Activated gamma-delta T cell (primary cell): ENCODE results near the gene MAVS.
"Not testable (repeated sequence)": the region's sequence is repeated elsewhere in the genome, so short reads cannot be mapped to it uniquely, and the experiment has no call there.

Experiments used
- DNase-seq: peaks from one replicate; lab custom pipeline; 2025; lab: John Stamatoyannopoulos, UW

Gene MAVS

DNA sequence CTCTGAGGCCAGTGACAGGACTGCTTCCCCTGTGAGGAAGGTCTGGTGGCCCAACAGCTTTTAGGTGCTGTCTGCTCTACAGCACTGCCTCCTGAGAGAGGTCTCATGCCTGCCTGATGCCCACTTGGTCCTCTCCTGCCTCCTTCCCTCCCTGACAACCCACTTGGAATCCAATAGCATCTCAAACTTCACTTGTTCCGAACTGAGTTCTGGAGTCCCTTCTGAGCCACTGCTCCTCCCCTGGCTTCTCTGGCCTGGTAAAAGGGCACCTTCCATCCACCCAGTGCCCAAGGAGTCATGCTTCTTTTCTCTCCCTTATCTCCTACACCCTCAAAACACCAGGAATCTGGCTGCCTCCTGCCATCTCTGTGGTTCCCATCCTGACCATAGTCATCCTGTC, 1.9 kb downstream of the MAVS start:
- no peak for DNase-seq

- DNase-seq = no peak
These were observed 7.8 kb downstream of the MAVS start for GRCh38 chr20:3854462-3854871.

DNA sequence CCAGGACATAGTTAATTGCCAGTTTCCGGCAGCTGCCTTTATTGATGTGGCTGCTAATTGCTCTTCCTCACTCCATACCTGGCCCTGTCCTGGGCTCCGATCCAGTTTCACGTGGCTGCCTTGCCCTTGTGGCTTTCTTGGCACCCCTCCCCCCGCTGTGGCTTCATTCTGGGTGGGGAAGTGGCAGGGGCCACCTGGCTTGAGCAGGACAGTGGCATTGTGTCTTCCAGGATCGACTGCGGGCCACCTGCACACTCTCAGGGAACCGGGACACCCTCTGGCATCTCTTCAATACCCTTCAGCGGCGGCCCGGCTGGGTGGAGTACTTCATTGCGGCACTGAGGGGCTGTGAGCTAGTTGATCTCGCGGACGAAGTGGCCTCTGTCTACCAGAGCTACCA, 10.8 kb downstream of the MAVS start:
- no peak for DNase-seq

- no peak for DNase-seq
These were observed 12.1 kb downstream of the MAVS start for GRCh38 chr20:3858689-3859088.

DNA sequence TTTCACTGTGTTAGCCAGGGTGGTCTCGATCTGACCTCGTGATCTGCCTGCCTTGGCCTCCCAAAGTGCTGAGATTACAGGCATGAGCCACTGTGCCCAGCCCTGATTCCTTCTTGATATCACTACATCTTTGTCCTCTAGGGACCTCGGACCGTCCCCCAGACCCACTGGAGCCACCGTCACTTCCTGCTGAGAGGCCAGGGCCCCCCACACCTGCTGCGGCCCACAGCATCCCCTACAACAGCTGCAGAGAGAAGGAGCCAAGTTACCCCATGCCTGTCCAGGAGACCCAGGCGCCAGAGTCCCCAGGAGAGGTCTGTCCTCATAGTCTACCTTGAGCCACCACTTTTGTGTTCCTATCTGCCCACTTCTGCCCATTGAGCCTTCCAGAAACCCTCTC, 14.6 kb downstream of the MAVS start:
- DNase-seq = no peak

DNA sequence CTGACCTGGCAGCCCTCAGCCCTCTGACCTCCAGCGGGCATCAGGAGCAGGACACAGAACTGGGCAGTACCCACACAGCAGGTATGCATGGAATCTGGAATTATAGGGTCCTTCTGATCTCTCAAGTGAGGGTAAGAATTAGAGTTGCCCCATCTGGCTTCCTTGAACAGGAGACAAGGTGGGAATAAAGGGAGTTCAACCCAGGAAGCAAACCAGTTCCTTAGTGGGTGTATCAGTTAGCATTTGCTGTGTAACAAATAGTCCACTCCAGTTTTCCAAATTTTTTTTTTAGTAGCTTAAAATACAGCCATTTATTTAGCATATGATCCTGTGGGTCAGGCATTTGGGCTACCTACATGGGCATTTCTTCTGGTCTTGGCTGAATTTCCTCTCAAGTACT, 15.7 kb downstream of the MAVS start:
- DNase-seq = no peak

- DNase-seq = no peak
These were observed 16.7 kb downstream of the MAVS start for GRCh38 chr20:3863317-3863716.

DNA sequence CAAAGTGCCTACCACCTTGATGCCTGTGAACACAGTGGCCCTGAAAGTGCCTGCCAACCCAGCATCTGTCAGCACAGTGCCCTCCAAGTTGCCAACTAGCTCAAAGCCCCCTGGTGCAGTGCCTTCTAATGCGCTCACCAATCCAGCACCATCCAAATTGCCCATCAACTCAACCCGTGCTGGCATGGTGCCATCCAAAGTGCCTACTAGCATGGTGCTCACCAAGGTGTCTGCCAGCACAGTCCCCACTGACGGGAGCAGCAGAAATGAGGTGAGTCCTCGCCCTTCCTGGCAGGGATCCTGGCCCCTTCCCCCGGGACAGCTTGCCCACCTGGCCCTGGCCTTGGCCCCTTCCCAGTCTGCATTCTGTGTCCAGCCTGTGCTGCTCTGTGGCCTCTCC, 17.9 kb downstream of the MAVS start:
- no peak for DNase-seq

GRCh38 chr20:3865152-3865886, 18.7 kb downstream of the MAVS start:
- no peak for DNase-seq

DNA sequence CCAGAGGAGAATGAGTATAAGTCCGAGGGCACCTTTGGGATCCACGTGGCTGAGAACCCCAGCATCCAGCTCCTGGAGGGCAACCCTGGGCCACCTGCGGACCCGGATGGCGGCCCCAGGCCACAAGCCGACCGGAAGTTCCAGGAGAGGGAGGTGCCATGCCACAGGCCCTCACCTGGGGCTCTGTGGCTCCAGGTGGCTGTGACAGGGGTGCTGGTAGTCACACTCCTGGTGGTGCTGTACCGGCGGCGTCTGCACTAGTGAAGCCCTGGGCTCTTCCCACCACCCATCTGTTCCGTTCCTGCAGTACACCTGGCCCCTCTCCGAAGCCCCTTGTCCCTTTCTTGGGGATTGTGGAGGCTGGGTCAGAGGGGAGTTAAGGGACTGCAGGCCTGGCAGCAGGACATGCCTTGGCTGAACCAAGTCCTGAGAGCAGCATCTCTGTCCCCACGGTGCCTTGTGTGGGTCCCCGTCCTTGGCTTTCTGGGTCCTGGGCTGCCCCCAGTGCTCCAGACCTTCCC, 19.3 kb downstream of the MAVS start:
- DNase-seq = no peak

DNA sequence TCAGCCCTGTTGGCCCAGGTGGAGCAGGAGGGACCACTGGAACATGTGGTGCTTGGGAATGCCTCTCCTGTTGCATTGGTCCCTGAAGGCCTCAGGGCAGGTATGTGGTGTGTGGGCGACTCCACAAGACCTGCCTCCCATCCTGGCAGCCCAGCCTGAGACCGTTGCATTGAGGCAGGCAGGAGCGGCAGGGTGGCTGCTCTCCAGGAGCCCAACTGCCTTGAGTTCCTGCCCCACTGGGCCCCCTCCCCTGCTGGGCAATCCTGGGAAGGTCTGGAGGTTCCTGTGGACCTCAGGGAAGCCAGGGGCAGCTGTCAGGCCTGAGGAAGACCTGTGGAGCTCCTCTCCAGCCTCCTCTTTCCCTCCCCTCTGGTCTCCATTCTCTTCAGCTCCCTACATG, 19.8 kb downstream of the MAVS start:
- no peak for DNase-seq

GRCh38 chr20:3867802-3868201, 21.2 kb downstream of the MAVS start:
- DNase-seq = no peak

GRCh38 chr20:3869839-3870634, 23.4 kb downstream of the MAVS start:
- no peak for DNase-seq

- no peak for DNase-seq
These were observed 25.1 kb downstream of the MAVS start for GRCh38 chr20:3871550-3872265.

- DNase-seq = no peak
These were observed 26.9 kb downstream of the MAVS start for GRCh38 chr20:3873507-3873906.

- DNase-seq = no peak
These were observed 27.7 kb downstream of the MAVS start for GRCh38 chr20:3874194-3874844.

DNA sequence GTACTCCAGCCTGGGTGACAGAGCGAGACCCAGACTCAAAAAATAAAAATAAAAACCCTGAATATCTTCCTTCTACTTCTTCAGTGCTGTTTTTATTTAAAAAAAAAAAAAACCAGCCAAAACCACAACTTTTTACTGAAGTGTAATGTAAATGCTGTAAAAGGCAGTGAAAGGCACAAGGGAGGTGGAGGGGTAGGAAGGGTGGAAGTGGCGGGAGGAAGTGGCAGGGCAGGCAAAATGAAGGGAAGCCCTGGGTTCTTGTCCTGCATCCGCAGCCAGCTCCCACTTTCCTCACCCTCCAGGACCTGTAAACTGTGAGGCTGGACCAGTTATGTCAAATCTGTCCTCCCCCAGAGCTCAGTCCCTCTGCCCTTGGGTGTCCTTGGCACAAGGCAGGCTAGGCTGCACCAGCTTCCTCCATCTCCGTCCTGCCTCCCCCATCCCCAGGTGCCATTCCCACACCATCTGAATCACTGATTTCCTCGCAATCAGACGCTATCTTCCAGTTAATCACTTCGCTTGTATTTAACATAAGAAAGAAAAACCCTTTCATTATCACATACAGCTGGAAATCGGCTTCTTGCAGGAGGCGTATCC, 28.8 kb downstream of the MAVS start:
- DNase-seq = no peak

DNA sequence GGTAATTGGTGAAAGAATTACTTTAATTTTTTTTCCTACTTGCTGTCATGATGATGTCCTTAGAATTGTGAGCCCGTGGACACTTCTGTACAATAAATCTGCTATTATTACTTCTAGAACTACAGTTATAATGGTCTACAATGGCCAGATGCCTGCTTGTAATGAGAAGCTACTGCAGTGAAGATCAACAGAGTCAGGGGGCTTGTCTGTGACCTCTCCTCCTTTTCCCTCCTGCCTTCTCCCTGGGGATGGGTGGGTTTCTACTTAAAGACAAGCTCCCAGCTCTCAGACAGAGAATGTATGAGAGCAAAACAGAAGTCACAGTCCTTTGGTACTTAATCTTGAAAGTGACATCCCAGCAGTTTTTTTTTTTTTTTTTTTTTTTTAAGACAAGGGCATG, 29.4 kb downstream of the MAVS start:
- DNase-seq = no peak

- no peak for DNase-seq
These were observed 30.0 kb downstream of the MAVS start for GRCh38 chr20:3876676-3877075.

DNA sequence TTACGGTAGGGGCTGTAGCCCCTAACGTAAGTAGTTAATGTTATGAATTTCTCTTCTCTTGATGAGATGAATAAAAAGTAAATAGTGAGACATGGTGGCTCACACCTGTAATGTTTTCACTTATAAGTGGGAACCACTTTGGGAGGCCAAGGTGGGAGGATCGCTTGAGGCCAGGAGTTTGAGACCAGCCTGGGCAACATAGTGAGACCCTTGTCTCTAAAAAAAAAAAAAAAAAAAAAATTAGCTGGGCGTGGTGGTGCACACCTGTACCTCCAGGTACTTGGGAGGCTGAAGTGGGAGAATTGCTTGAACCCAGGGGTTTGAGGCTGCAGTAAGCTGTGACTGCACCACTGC, 32.3 kb downstream of the MAVS start:
- not testable (repeated sequence) for DNase-seq

GRCh38 chr20:3885715-3886114, 39.1 kb downstream of the MAVS start:
- DNase-seq = no peak
